ENCODE results near the gene LRP10. TPM values are rescaled to one million over a fixed set of nuclear protein-coding genes. Genes with fewer than 3 reads are reported as not detected.
"Not testable (repeated sequence)": the region's sequence is repeated elsewhere in the genome, so short reads cannot be mapped to it uniquely, and the experiment has no call there.

Gene LRP10
- total and polyA plus RNA-seq, 2 of the 4 experiments (the other 2 are of a cell fraction), result 25.1 to 118 TPM

- TF ChIP-seq SMC3 (IDR thresholded peaks at IDR 0.05; ENCODE audit: low read depth, low read length), result peak; percentile 95
- TF ChIP-seq MAFK (IDR thresholded peaks at IDR 0.05; ENCODE audit: low read depth, low read length), result no peak
- TF ChIP-seq NFE2L2 (IDR thresholded peaks at IDR 0.05; ENCODE audit: low read depth, low read length), result no peak
Measured at GRCh38 chr14:22852940-22853767, 18.4 kb upstream of the LRP10 start (continued).

- H4K8ac ChIP-seq (ENCODE audit: low read depth in 2 of 2, low read length in 2 of 2); H2AFZ ChIP-seq (replicated peaks; ENCODE audit: low read length, poor library complexity); DNase-seq; H4K5ac ChIP-seq (ENCODE audit: low read depth, low read length); H3K14ac ChIP-seq (replicated peaks; ENCODE audit: low read depth, low read length); H3K4me3 ChIP-seq (ENCODE audit: insufficient read depth, low read depth, low read length); H4K91ac ChIP-seq (ENCODE audit: insufficient read depth, low read depth, low read length); dilution Hi-C loops (cut with HindIII; ENCODE audit: low sequenced_read_pairs, unreplicated experiment); H2AK5ac ChIP-seq (ENCODE audit: low read depth, low read length); H2BK120ac ChIP-seq (ENCODE audit: low read depth, low read length); H2AK9ac ChIP-seq (replicated peaks; ENCODE audit: low read depth, low read length, poor library complexity); H3K4ac ChIP-seq (ENCODE audit: low read depth, low read length); H3K4me2 ChIP-seq (ENCODE audit: low read depth, low read length); ATAC-seq (ENCODE audit: low read depth); H3K18ac ChIP-seq (ENCODE audit: low read depth, low read length); H2BK15ac ChIP-seq (ENCODE audit: low read depth, low read length); H3K56ac ChIP-seq (ENCODE audit: extremely low read depth, insufficient read depth, low read length); H3K23ac ChIP-seq (ENCODE audit: low read depth, low read length); H2BK5ac ChIP-seq (ENCODE audit: low read depth, low read length, poor library complexity, severe bottlenecking); H3K27me3 ChIP-seq (ENCODE audit: control insufficient read depth, insufficient read depth, low read length); POLR2A ChIA-PET (ENCODE audit: unreplicated experiment); H4K20me1 ChIP-seq (ENCODE audit: insufficient read depth, low read length); H3K9me3 ChIP-seq (ENCODE audit: control insufficient read depth, insufficient read depth, low read length); BruUV-seq (replicated peaks); H2BK20ac ChIP-seq (ENCODE audit: low read depth, low read length); H3K9ac ChIP-seq (ENCODE audit: low read depth, low read length); H3K27ac ChIP-seq (ENCODE audit: insufficient read depth, low read length); H3K36me3 ChIP-seq (ENCODE audit: control insufficient read depth, insufficient read depth, low read length): not testable (repeated sequence)
- peaks cover 0 to 24% of the 10 kb centered on the region in 2 experiments; a peak in 2 of 4 replicates for H3K79me1 ChIP-seq (ENCODE audit: low read depth in 1 of 2, low read length in 2 of 2)
- in situ Hi-C loops (cut with MboI; ENCODE audit: low sequenced_read_pairs), result loop anchor here (25.0 kb wide), 1 partner anchor 467 kb away; no protein-coding TSS in a partner anchor
- H3K4me1 ChIP-seq (ENCODE audit: control insufficient read depth, insufficient read depth, low read length), result peaks cover 23% of the 10 kb centered on the region
- peaks cover 23% of the 10 kb centered on the region for H3K9me1 ChIP-seq (ENCODE audit: insufficient read depth, low read length)
- CTCF ChIA-PET, result interaction anchor here (0.8 to 6.8 kb wide), 8 partner anchors 11 to 297 kb away, joined by 3 to 60 read pairs (median 4); partner anchors contain the start of genes MMP14 and OXA1L
- 83% methylated on average over 1 of the region's 11 CpGs; no CpG with 5 or more reads in 1 of the 2 experiments for WGBS, 2 experiments (ENCODE audit: extremely low coverage in 2 of 2, insufficient read length in 1 of 2)
- intact Hi-C loops (cut with micrococcal nuclease), result loop anchor here (5.0 kb wide), 1 partner anchor 467 kb away; no protein-coding TSS in a partner anchor
Measured at GRCh38 chr14:22854296-22854695, 17.2 kb upstream of the LRP10 start.
